ENCODE measurements around the gene STOML1. TPM values are rescaled to one million over a fixed set of nuclear protein-coding genes. Genes with fewer than 3 reads are reported as not detected.

The STOML1 gene
- total RNA-seq, 1 donor from 2014 or later = 15.3 TPM

GRCh38 chr15:74037171-74038117 is 45.3 kb upstream of the STOML1 start:
- Histone ChIP-seq H3K27me3 (no peaks in the 10 kb centered on the region), H3K27ac (no peak overlapping the region), H3K9me3 (no peaks in the 10 kb centered on the region), H3K4me1 (peaks cover 16 to 25% of the 10 kb centered on the region in 2 donors), H3K4me3 (no peak overlapping the region), H3K36me3 (peaks cover 40 to 54% of the 10 kb centered on the region in 2 donors)
- intact Hi-C loops (cut with DNase I) = loop anchor here (1.0 to 2.0 kb wide), 2 partner anchors 43 to 64 kb away; partner anchors contain the start of gene PML
- DNase-seq (ENCODE audit: low spot score in 2 of 2) = peak in 1 of 2 donors; percentile 47
- no peak for TF ChIP-seq CTCF (IDR thresholded peaks at IDR 0.05)

GRCh38 chr15:74036271-74037170 is 44.4 kb upstream of the STOML1 start:
- Histone ChIP-seq H3K27me3 (no peaks in the 10 kb centered on the region), H3K4me1 (peaks cover 16 to 25% of the 10 kb centered on the region in 2 donors), H3K9me3 (no peaks in the 10 kb centered on the region), H3K27ac (peak overlapping the region in 1 of 2 donors; percentile 7), H3K4me3 (no peak overlapping the region), H3K36me3 (peaks cover 41 to 52% of the 10 kb centered on the region in 2 donors)
- intact Hi-C loops (cut with DNase I) = loop anchor here (1.0 to 2.0 kb wide), 2 partner anchors 42 to 63 kb away; partner anchors contain the start of gene PML
- DNase-seq (ENCODE audit: low spot score in 2 of 2) = peak in 1 of 2 donors; percentile 81
- TF ChIP-seq CTCF (IDR thresholded peaks at IDR 0.05) = peak in 2 of 3 experiments; percentile 29 to 54

GRCh38 chr15:74035121-74036017 is 43.3 kb upstream of the STOML1 start:
- peaks cover 47 to 52% of the 10 kb centered on the region in 2 donors for H3K36me3 ChIP-seq
- intact Hi-C loops (cut with DNase I) = loop anchor here (2.0 kb wide), 1 partner anchor 41 kb away; the partner anchor contains the start of gene PML
- DNase-seq (ENCODE audit: low spot score in 2 of 2) = peak in 1 of 2 donors; percentile 54
- no peak for TF ChIP-seq CTCF (IDR thresholded peaks at IDR 0.05)
- peaks cover 9 to 19% of the 10 kb centered on the region in 2 donors for H3K4me1 ChIP-seq
- no peak overlapping the region for H3K27ac ChIP-seq
- H3K4me3 ChIP-seq = no peak overlapping the region
- H3K9me3 ChIP-seq = no peaks in the 10 kb centered on the region
- H3K27me3 ChIP-seq = no peaks in the 10 kb centered on the region

GRCh38 chr15:74034206-74034755 is 42.2 kb upstream of the STOML1 start:
- Histone ChIP-seq H3K4me1 (peaks cover 0 to 9% of the 10 kb centered on the region in 2 donors), H3K36me3 (peaks cover 51 to 56% of the 10 kb centered on the region in 2 donors), H3K27ac (no peak overlapping the region), H3K27me3 (no peaks in the 10 kb centered on the region), H3K4me3 (no peak overlapping the region), H3K9me3 (no peaks in the 10 kb centered on the region)
- DNase-seq (ENCODE audit: low spot score in 2 of 2) = peak in 1 of 2 donors; percentile 57
- intact Hi-C loops (cut with DNase I) = no loop called here
- no peak for TF ChIP-seq CTCF (IDR thresholded peaks at IDR 0.05)
